Liver (tissue), 3 donors: ENCODE results near the gene LMF2.

Source experiments
- EGR1 ChIP-seq, 2 donors: IDR thresholded peaks; 2 replicates each; pipeline ENCODE4 v1.6.1; 2016 to 2018; ENCODE audit warnings: antibody characterized with exemption in 2 of 2, low read depth in 2 of 2
- FOXA1 ChIP-seq: IDR thresholded peaks from 2 replicates; pipeline ENCODE4 v1.6.1; 2016; ENCODE audit warnings: antibody characterized with exemption
- GABPA ChIP-seq, 2 donors: IDR thresholded peaks in 1 of 2; conservative IDR thresholded peaks in 1 of 2; 2 replicates each; pipeline ENCODE4 v1.6.1; 2016; ENCODE audit warnings: antibody characterized with exemption in 2 of 2, mild to moderate bottlenecking in 1 of 2, moderate library complexity in 1 of 2
- HNF4A ChIP-seq, 2 donors: conservative IDR thresholded peaks; 2 replicates each; pipeline ENCODE4 v1.6.1; 2016; ENCODE audit warnings: antibody characterized with exemption in 2 of 2, mild to moderate bottlenecking in 2 of 2
- JUND ChIP-seq, 2 donors: IDR thresholded peaks; 2 replicates each; pipeline ENCODE4 v1.6.1; 2016; ENCODE audit warnings: antibody characterized with exemption in 2 of 2
- NR2F2 ChIP-seq: IDR thresholded peaks from 2 replicates; pipeline ENCODE4 v1.6.1; 2016; ENCODE audit warnings: antibody characterized with exemption
- SP1 ChIP-seq: IDR thresholded peaks from 2 replicates; pipeline ENCODE4 v1.6.1; 2018; ENCODE audit warnings: antibody characterized with exemption, mild to moderate bottlenecking
- TAF1 ChIP-seq: conservative IDR thresholded peaks from 2 replicates; pipeline ENCODE4 v1.6.1; 2016; ENCODE audit warnings: antibody characterized with exemption, mild to moderate bottlenecking
- YY1 ChIP-seq: IDR thresholded peaks from 2 replicates; pipeline ENCODE4 v1.6.1; 2016; ENCODE audit warnings: antibody characterized with exemption, mild to moderate bottlenecking
- TF ChIP-seq, protein P1 (sequence below): fragments of 150-350 bp; IDR thresholded peaks from 2 replicates; pipeline ENCODE4 v1.5.1; 2017; ENCODE audit warnings: improper control_type of control experiment, low read depth, low read length; ENCODE audit not compliant: missing input control
- TF ChIP-seq, protein P2 (sequence below): IDR thresholded peaks from 2 replicates; pipeline ENCODE4 v1.6.1; 2016; ENCODE audit warnings: antibody characterized with exemption
- donor health status: healthy.
- donor health status: healthy.

DNA sequence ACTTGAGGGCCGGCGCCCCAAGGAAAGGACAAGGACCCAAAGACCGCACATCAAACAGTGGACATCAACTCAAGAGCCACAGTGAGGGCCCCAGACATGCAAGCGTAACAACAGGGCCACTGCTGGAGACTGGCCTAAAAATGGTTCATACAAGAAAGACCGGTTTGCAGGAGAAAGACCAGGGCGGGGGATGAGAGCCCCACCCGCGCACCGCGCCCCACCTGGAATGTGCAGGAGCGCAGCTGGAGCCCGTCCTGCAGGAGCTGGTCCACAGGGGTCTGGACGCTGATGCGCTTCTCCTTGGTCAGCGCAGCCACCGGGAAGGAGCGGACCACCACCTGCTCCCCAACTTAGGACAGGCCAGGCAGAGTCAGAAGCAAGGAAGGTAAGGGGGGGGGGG lies 46.6 kb downstream of the LMF2 start:
- TF ChIP-seq, protein P1, sequence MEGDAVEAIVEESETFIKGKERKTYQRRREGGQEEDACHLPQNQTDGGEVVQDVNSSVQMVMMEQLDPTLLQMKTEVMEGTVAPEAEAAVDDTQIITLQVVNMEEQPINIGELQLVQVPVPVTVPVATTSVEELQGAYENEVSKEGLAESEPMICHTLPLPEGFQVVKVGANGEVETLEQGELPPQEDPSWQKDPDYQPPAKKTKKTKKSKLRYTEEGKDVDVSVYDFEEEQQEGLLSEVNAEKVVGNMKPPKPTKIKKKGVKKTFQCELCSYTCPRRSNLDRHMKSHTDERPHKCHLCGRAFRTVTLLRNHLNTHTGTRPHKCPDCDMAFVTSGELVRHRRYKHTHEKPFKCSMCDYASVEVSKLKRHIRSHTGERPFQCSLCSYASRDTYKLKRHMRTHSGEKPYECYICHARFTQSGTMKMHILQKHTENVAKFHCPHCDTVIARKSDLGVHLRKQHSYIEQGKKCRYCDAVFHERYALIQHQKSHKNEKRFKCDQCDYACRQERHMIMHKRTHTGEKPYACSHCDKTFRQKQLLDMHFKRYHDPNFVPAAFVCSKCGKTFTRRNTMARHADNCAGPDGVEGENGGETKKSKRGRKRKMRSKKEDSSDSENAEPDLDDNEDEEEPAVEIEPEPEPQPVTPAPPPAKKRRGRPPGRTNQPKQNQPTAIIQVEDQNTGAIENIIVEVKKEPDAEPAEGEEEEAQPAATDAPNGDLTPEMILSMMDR = no peak
- TF ChIP-seq GABPA (IDR thresholded peaks at IDR 0.05 in 1 of 2, conservative IDR thresholded peaks at IDR 0.05 in 1 of 2) = no peak
- no peak for TF ChIP-seq HNF4A (conservative IDR thresholded peaks at IDR 0.05)
- no peak for TF ChIP-seq JUND (IDR thresholded peaks at IDR 0.05)
- TF ChIP-seq FOXA1 = no peak
- TF ChIP-seq TAF1 = no peak
- TF ChIP-seq, protein P2, sequence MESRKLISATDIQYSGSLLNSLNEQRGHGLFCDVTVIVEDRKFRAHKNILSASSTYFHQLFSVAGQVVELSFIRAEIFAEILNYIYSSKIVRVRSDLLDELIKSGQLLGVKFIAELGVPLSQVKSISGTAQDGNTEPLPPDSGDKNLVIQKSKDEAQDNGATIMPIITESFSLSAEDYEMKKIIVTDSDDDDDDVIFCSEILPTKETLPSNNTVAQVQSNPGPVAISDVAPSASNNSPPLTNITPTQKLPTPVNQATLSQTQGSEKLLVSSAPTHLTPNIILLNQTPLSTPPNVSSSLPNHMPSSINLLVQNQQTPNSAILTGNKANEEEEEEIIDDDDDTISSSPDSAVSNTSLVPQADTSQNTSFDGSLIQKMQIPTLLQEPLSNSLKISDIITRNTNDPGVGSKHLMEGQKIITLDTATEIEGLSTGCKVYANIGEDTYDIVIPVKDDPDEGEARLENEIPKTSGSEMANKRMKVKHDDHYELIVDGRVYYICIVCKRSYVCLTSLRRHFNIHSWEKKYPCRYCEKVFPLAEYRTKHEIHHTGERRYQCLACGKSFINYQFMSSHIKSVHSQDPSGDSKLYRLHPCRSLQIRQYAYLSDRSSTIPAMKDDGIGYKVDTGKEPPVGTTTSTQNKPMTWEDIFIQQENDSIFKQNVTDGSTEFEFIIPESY = no peak
- no peak for TF ChIP-seq YY1
- TF ChIP-seq NR2F2 = no peak
- no peak for TF ChIP-seq SP1
- TF ChIP-seq EGR1 (IDR thresholded peaks at IDR 0.05; ENCODE audit: low read depth in 2 of 2) = no peak
